NCI-H524 (cell line): ENCODE results near the gene ADGRL1.
A peak's percentile ranks its signal among the peaks of the same experiment; 100 is the strongest.

Source experiments
- DNase-seq, 2 experiments: peaks; one replicate each; lab custom pipeline; 2025; lab: John Stamatoyannopoulos, UW

Gene ADGRL1

DNA sequence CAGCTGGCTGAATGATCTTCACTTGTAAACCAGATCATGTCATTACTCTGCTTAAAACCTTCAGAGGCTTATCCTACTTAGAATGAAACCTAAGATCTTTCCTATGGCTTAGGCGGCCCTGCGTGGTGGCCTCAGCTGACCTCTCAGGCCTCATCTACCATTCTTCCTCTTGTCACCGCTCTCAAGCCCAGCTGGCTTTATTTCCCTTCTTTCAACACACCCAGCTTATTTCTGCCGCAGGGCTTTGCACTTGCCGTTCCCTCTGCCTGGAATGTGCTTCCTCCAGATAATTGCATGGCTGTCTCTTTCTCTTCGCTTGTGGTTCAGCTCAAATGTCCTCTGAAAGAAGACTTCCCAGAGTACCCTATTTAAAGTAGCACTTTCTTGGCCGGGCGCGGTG is 66.0 kb downstream of the ADGRL1 start:
- peak; percentile 19 to 72 for DNase-seq

DNA sequence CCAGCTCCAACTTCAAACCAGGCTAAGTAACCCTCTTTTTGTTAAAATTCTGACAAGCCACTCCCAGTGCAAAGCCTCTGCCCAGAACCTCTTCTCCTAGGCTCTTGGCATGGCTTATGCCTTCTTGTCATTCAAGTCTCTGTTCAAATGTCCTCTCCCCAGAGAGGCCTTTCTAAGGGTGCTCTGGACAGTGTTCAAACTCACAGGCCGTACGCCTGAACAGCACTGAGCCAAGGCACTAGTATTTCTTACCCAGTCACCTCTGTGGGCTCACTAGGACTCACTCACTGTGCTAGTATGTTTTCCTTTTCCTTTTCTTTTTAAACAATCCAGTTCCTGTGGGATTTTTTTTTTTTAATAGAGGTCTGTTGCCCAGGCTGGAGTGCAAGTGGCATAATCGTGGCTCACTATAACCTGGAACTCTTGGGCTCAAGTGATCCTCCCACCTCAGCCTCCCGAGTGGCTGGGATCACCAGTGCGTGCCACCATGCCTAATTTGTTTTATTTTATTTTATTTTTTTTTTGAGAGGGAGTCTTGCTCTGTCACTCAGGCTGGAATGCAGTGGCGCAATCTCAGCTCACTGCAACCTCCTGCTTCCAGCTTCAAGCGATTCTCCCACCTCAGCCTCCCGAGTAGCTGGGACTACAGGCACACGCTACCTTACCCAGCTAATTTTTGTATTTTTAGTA is 67.2 kb downstream of the ADGRL1 start:
- no peak for DNase-seq

DNA sequence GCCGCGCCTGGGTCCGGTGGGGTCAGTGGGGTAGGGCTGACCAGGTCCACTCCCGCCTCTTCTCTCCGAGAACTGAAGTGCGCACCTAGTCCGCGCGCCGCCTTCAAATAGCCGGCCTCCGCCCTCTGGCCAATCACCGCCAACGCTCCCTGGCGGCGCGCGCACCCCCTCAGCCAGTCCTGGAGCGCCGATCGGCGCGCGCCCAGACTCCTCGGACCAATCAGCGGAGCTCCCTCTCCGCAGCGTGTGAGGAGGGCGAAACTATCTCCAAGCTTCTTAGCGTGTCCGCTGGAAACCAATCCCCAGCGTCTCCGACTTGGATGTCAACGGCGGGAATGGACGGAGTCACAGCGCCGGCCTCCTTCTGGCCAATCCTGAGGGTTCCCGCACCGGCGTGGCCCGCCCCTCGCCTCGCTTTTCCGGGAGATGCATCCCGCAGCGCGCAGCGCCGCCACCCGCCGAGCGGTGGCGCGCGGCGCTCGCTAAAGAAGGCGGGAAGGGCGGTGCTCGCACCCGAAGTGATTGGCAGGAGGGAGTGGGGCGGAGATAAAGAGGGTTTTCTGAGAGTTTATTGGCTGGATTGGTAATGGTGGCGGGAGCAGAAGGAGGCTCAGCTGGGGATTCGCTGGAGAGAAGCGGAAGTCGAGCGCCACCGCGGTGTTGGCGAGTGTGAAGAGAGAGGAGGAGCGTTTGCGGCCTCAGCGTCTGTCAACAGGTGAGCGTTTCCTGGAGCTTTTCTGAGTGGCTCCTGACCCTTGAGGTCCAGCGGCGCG is 69.3 kb downstream of the ADGRL1 start, which contains the start of gene ASF1B:
ASF1B (minus strand) TSS at position 81 of the 773 bp plus-strand sequence. CDS start 133 bp downstream, outside the sequence.
- peak; percentile 100 for DNase-seq

DNA sequence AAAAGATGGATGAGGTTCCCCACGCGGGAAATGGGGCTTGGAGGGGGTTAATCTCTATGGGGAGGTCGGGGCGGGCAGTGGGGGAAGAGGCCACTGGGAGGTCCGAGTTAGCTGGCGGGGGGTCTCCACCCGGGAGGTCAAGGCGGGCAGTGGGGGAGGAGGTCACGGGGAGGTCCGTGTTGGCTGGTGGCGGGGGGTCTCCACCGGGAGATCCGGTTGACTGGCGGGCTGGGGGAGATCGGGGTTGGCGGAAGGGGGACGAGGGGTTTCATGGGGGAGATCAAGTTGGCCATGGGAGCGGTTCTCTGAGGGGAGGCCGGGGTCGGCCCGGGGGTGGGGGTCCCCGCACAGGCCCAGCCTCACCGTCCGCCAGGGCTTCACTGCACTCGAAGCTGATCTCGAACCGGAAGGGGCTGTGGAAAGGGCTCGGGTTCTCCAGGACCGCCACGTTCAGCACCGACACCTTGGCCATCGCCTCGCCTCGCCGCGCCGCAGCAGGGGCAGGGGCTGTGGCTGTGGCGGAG is 69.9 kb downstream of the ADGRL1 start:
- DNase-seq: no peak

DNA sequence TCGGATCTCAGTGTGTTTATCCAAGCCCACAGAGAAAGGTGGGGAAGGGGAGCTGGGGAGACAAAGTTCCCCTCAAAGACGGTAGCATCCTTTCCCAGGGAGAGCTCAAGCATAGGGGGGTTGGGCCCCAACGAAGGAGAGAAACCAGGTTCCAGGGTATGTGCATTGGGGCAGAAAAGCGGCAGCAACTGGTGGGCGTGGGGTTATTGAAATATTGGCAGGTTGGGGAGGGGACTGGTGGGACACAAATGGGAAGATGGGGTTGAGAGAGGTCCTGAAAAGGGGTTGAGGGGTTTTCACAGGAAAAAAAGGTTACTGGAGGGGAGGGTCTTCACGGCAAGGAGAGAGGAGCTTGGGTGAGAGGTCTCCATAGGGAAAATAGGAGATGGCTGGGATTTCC is 70.6 kb downstream of the ADGRL1 start:
- no peak for DNase-seq

DNA sequence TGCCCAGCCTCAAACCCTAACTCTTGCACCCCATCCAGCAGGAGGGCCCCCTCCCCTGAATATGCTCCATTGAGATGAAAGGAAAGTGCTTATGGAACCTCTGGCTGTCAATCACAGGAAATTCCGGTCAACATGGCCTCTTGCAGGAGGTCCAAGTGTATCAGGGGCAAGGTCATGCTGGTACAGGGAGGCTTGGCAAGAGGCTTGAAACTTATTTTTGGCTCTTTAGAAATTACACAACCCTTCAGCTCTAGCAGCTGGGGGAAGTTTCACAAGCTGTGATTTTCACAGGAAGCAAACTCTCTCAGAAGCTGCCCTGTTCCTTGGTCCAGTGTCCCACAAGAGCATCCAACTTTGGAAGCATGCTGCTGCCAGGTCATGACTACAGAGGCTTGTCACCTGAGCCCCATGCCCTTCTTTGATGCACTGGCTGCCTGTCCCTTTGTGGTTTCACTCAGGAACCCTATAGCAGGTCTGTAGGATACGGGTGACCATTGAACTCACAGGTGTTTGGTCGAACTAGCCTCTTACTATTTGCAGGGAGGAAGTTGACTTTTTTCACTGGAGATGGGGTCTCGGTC is 78.0 kb downstream of the ADGRL1 start:
- DNase-seq: no peak

DNA sequence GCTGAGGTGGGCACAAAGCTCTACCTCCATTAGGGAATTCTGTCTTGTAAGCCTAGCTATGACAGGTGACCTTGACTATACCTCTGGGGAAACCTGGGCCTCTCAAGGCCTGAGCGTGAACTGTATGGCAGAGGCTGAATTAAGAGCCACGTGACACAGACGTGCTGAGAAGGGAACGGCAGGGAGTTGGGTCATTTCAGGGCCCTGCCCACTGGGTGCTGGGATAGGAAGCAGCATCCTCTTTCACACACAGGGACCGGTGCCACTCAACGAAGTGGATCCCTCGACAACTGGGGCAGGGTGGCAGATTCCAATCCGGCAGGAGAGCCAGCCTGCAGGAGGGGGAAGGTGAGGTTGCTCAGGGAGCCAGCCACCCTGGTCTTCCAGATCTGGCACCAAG is 78.8 kb downstream of the ADGRL1 start:
- no peak for DNase-seq

DNA sequence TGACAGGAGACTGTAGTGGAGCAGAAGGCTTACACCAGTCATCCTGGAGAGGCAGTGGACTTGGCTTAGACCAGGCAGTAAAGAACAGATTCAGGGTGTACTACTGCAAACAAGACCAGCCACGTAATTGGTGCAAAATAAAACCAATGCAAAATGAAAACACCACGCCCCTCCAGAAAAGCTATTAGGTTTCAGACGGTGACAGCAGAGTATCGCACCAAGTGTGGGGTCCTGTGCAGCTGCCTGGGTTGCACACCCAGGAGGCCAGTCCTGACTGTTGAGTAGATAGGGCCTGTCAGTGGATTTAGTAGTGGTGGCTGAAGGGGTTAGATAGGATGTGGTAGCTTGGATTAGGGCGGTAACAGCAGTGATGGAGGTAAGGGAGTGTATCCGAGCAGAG is 83.0 kb downstream of the ADGRL1 start:
- no peak for DNase-seq

DNA sequence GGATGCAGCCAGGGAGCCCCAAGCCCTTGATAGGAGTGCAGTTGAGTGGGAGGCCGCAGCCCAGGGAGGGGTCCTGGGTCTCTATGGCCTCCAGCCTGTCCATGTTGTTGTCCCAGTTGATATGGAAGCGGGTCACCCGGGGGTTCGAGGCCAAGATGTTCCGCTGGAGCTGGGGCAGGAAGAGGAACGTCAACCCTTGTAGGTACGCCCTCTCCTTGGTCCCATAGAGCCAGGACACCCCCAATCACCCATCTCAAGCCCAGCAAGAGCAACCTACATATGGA is 85.5 kb downstream of the ADGRL1 start:
- DNase-seq: no peak

DNA sequence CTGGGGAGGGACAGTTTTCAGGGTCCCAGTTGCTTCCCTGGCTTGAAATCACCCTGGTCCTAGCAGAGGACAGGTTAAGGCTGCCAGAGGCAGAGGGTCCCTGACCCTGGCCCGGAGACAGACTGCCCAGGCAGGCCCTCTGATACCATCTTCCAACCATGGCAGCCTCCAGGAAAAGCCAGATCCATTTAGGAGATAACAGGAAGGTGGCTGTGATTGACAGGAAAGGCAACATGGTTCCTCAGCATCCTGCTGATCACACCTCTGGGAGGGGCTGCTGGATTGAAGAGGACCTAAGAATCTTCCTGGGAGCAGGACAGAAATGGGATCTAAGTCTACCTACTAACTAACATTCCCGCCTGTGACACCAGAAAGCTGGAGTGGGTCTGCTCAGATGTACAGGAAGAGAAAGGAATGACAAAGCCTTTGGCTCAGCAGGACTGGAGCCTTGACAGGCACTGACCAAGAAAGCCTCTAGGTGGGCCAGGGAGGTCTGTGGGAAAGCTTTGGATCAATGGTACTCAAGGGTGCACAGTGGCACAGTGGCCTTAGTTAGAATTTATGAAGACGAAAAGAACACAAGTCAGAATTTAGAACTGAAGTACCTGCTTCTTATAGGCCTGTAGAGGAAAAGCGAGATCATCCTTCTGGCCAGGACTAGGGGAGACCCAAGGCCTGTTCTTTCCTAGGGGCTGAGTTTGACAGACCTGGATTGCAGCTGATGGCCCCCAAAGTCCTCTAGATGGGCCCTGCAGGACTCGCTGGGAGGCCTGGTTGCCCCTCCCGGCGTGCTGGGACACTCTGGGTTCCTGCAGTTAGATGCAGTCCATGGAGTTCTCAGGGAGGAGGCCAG is 86.1 kb downstream of the ADGRL1 start:
- DNase-seq: no peak

DNA sequence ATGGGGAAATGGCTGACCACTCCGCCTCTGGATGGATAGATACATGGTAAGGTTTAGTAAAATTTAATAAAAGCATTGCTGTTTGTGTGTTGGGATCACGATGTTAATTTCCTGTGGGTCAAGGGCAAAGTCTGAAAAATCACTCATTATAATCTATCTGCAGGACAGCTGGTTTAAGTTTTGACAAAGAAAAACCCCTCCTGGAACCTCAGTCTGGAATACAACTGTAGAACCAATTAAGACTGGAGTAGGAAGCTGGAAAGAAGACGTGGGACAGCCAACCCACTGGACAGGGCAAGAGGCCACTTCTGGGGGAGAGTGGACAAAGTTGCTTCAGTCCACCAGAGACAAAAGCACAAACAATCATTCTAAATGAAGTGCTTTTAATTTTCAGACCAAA is 86.8 kb downstream of the ADGRL1 start:
- DNase-seq: no peak

DNA sequence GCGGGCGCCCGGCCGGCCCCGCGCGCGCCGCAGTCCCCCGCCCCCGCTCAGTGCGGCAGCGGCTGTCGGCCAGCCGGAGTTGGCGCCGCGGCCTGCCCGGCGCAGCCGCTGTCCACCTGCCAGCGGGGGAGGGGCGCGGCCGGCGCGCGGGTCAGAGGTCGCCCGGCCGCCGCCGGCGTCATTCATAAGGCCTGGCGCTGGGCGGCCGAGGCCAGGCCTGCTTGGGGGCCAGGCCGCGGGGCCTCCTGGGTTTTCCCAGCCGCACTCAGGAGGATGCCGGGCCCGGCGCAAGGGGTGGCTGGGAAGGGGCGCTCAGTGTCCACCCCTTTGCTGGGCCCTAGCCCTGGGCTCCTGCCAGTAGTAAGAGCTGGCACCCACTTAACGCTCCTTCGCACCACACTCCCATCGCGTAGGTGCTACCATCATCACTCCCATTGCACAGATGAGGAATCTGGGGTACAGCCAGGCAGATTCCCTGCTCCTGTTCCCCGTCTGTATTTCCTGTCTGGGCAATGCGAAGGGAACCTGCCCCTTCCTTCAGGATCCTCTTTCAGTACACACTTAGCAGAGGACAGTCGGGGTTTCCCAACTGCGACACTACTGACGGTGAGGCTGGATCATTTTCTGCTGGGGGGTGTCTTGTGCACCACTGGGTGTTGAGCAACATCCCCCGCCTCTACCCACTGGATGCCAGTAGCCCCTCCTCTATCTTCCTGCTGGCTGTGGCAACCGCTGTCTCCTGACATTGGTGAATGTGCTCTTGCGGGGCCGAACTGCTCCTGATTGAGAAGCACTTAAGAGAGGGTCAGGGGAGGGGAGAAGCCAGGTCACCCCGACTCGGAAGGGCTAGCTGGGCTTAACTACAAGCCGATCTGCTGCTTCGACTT is 87.6 kb downstream of the ADGRL1 start:
- DNase-seq: peak in 1 of 2 experiments; percentile 25

DNA sequence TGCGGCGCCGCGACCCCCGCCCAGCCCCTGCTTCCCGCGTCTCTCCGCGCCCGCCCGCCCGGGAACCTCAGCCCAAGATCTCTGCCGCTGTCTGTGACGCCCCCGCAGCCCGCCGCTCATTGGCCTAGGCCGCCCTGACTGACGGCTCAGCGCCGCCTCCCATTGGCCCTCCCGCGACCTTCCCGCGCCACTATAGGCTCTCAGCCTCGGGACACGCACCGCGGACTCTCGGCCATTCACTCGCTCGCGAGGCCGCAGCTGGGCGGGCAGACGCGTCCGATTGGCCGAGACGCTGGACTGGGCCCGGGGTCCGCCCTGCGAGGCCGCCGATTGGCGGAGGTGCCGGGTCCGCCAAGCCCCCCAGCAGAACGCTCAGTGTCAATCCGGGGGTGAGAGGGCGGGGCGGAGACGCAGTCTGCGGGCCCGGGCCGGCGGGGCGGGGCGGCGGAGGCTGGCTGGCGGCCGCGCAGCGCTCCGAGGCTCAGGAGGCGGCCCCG is 88.3 kb downstream of the ADGRL1 start, which contains the start of gene PRKACA:
PRKACA (minus strand) TSS at position 95 of the 497 bp plus-strand sequence. CDS start 215 bp downstream, outside the sequence.
- DNase-seq: peak; percentile 97 to 99

DNA sequence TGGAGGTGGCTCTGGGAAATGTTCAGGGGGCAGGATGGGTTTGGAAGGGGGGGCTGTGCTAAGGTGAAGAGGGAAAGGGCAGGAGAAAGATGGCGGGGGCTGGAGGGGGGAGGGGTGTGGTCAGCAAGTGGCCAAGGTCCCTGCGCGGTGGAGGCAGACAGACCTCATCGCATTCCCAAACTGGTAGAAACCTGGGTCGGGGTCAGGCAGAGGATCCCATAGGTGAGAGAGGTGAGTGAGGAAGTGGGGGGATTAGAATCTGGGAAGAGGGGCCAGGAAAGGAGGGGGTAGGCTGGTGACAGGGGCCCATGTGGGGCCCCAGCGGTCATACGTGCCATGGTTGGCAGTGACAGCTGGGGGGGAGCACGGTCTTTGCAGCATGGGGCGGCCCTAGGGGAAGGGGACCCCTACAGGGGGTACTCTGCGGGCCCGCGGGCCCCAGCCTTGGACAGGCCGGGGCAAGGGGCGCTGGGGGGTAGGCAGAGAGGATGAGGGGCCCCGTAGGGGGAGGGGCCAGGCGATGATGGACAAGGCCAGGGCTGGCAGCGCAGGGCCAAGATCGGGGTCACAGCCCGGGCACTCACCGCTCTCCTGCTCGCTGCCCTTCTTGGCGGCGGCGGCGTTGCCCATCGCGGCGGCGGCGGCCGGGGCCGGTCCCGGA is 88.9 kb downstream of the ADGRL1 start:
- DNase-seq: peak in 1 of 2 experiments; percentile 31

DNA sequence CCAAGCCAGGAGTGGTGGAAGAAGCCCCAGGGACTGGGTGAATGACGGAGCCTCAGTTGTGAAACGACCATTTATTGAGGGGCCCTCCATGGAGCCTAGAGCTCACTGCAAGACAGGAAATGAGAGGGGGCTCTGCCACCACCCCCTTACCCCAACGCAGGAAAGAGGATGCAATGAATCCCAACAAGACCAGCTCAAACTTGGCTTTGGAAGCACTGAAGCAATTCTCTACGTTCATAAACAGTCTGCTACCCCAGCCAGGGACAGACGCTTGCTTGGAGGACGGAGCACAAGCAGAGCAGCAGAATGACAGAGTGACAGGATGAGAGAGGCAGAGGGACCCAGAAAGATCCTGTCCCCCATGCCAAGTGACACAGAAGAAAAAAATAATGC is 89.4 kb downstream of the ADGRL1 start:
- no peak for DNase-seq

DNA sequence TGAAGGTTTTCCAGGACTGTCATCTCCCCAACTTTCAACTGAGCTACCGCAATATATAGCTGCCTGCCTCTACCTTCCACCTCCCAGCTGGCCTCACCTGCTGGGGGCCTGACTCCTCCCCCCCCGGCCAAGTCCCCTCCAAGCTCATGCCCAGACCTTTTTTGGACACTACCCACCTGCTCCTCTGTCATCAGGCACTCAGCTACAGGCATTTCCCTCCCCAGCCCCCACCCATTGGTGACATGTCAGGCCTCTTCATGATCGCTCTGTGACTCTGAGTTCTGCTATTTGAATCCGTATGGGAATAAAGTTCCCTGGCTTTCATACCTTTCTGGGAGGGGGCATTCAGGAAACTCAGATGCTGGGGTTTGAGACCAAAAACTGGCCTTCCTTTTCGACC is 90.2 kb downstream of the ADGRL1 start:
- DNase-seq: no peak

DNA sequence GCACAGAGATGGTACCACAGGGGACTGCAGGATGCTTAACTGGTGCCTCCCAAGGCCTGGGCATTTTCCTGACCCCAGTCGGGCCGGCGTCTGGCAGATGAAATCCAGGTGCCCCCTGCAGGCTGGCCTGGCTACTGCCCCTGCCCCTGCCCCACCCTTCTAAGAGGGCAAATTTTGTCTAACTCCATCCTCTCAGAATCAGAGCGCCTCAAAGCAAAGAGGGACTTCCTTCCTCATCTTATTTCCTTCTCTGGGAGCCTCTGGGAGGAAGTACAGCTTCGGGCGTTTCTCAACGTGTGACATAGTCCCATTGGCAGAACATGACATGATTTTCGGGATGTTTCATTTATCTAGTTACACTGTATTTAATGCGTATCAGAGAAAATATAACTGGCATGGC is 91.1 kb downstream of the ADGRL1 start:
- no peak for DNase-seq

DNA sequence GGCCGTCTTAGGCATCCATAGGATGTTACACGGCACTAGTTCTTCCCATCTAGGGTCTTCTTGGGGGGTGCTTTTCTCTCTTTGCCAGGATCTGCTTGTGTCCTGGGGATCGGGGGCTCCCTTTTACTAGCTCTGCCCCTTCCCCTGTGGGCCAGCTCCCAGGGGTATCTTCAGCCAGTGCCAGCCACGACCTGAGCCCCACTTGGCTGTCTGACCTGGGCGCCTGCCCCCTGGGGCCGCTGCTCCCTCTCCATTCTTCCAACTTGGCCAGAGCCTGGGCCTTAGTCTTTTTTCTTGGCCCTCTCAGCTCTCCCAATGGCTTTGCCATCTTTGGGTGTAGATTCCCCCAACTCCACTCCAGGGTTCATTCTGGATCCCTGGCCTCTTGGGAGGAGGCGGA is 91.5 kb downstream of the ADGRL1 start:
- DNase-seq: no peak

DNA sequence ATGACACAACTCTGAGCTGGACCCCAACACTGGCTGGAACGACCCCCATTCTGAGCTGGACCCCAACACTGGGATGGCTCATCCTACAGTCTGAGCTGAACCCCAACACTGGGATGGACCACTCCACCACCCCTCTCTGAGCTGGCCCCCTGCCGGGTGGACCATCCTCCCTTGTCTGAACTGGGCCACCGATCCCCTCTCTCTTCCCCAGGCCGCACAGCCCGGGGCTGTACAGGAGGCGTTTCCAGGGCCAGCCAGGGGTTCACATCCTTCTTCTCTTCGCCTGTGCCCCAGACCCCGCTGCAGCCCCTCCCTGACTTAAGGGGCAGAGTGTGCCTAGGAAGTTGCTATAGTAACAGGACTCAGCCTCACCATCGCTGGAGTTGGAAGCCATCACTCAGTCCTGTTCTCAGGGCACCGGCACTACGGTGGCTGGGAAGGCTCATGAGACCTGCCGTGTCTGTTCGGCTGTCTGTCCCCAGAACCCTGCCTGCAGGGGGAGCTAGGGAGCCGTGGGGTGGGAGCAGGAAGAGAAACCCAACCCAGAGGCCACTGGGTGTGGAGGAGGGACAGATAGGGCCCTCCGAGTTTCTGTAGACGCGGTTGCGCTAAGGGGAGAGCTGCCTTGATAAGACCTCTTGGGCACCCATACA is 92.1 kb downstream of the ADGRL1 start:
- no peak for DNase-seq
